COLO668 (cell line): ENCODE data around the gene BROX.
A peak's percentile ranks its signal among the peaks of the same experiment; 100 is the strongest.

Source experiments
- DNase-seq: peaks from one replicate; lab custom pipeline; 2025; ENCODE audit not compliant: unreplicated experiment; lab: John Stamatoyannopoulos, UW

The BROX gene

GRCh38 chr1:222772996-222773379, 60.6 kb downstream of the BROX start:
- no peak for DNase-seq

- no peak for DNase-seq
Measured at GRCh38 chr1:222777463-222777862, 65.1 kb downstream of the BROX start.

DNA sequence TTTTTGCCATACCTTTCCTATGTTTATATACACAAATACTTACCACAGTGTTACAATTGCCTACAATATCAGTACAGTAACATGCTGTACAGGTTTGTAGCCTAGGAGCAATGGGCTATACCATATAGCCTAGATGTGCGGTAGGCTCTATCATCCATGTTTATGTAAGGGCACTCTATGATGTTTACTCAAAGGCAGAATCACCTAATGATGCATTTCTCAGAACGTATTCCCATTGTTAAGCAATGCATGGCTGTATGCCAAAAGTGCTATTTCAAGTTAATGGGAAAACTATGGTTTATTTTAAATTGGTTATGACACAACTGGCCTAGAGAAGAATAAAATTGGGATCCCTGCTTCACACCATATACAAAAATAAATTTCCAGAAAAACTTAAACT, 65.6 kb downstream of the BROX start:
- DNase-seq: peak; percentile 41

GRCh38 chr1:222781251-222781650, 68.9 kb downstream of the BROX start:
- DNase-seq: no peak

DNA sequence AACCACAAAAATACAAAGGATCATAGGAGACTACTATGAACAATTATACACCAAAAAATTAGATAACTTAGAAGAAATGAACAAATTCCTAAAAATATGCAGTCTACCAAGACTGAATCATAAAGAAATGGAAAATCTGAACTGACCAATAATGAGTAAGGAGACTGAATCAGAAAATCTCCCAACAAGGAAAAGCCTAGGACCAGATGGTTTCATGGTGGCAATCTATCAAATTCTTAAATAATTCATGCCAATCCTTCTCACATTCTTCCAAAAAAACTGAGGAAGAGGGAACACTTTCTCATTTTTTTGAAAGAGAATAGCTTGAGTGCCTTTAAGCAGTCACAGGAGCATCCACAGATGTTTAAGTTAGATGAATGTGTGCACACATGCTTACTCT, 70.7 kb downstream of the BROX start:
- DNase-seq: no peak

DNA sequence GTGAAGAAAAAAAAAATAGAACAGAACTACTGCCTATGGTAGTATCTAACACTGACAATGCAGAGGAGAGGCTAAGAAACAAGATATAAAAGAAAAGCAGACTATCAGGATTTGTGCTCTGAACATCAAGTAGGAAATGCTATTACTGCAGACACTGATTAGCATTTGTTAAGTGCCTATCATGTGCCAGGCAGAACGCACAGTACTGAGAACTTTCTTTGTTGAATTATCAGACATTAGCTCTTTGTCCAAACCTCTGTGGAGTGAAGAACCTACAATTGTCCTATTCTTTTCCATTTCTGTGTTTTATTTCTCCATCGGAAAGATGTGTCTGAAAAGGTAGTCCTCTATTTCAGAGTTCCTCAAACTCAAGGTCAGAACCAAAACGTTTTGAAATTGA, 72.0 kb downstream of the BROX start:
- DNase-seq: no peak
